NCI-H510A treated with DMSO at 0.1 percent for 48 hours (cell line): ENCODE data around the gene CLDN1.

ENCODE experiments used
- DNase-seq: peaks from one replicate; lab custom pipeline; 2025; lab: John Stamatoyannopoulos, UW

The CLDN1 gene

DNA sequence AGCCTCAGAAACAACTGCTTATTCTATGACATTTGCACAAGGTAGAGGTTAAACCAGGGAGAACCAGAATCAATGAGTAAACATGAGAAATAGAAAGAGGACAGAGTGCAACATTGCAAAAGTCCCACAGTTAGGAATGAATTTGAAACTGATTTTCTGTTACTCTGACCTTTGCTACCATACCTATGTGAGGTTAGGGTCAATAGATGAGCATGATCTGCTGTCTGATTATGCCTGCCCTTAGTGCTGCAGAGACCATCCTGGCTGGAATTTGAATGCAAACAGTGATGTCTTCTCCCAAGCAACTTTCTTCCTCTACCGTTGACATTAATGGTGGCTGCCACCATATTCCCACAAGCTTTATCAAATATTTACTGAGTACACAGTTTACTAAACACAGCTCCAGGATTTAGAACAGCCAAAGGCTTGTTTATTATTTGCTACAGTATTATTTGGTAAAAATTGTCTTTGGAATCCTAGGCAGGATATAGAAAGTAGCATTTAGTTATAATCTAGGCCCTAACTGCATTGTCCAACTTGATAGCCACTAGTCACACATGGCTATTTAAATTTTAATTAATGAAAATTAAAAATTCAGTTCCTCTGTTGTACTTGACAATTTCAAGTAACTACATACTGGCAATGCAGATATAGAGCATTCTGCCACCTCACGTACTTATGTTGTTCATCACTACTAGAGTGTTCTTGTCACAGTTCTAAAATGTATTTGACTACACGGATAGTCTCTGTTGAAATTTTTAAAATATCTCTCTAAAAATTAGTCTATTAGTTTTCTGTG is 8.9 kb upstream of the CLDN1 start:
- DNase-seq = no peak

- no peak for DNase-seq
Observed at GRCh38 chr3:190326930-190327329, 4.7 kb upstream of the CLDN1 start.

DNA sequence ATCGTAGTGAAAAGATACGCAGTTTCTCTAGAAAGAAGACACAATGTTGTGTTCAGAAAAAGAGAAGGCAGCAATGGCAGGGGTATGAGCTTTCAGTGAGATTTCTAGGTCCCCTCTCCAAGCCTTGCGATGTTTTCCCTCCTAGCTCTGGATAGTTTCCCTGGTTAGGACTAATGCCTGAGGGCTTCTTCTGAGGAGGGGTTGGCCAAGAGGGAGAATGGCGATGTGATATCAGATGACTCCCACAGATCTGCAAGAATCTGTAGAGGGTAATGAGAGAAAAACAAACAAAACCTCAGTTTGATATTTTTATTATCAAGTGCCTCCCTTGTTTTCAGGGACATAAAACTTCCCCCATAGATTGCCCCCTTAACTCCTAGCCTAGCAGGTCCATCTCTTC is 4.1 kb upstream of the CLDN1 start:
- DNase-seq = no peak

DNA sequence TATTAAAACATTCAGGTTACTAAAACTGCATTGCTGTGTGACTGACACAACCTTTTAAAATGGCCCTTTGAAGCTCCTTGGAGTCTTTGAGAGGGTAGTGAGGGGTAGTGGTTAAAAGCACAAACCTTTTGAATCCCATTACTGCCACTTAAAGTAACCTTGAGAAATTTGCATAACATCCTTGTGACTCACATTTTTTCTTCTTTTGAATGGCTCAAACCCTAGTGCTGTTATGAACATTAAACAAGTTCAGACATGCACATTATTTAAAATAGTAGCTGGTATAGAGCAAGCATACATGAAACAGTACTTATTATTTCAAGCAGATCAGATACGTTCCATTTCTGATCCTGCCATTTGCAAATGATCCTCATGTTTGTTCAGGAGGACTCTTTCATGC is 3.7 kb upstream of the CLDN1 start:
- DNase-seq = no peak

GRCh38 chr3:190323246-190323626 is 990 bp upstream of the CLDN1 start:
- no peak for DNase-seq

DNA sequence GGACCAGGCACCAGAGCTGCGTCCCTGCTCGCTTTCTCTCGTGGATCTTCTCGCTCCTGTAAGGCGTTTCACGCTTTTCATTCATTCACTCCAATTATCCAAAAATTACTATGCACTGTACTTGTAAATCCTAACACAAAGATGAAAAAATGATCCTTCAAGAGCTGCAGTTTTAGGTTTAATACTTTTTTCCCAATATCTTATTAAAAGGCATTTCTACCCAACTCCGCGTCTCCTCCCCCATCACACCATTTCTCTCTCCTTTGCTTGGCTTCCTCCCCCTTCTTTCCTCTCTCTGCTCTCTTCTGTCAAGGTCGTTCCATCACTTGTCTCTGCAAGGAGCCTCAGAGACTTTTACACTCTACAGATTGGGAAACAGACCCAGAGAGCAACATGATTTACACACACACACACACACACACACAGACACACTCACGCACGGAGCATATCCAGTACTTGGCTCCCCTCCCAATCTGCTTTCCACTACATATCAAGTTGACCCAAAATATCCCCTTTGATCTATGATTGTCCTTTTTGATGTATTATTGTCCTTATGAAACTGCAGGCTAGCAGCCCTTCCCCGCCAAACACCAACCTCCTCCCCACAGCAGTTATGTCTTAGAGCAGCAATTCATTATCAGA is 479 bp upstream of the CLDN1 start:
- DNase-seq = no peak

- DNase-seq = no peak
Observed at GRCh38 chr3:190320594-190321362, 1.5 kb downstream of the CLDN1 start.

GRCh38 chr3:190319660-190320059 is 2.6 kb downstream of the CLDN1 start:
- no peak for DNase-seq

- peak; percentile 55 for DNase-seq
Observed at GRCh38 chr3:190318666-190319065, 3.6 kb downstream of the CLDN1 start.

GRCh38 chr3:190314741-190315140 is 7.5 kb downstream of the CLDN1 start:
- no peak for DNase-seq

DNA sequence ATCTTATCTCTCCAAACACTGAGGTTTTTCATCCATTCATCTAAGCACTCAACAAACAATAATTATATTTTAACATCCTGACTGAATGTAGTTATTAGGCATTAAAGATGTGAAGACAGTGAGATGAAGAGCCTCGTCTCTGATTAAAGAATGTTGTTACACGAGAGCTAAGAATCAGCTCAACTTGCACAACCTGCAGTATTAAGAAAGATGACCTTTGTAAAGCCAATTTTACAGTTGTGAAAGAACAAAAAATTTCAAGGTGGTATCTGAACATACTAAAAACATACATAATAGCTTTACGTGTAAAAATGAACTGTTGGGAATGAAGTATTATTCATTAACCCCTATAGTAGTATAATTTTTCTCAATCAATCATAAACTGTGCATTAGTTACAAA is 12.8 kb downstream of the CLDN1 start:
- no peak for DNase-seq

- DNase-seq = no peak
Observed at GRCh38 chr3:190308154-190308553, 14.1 kb downstream of the CLDN1 start.

GRCh38 chr3:190307164-190307545 is 15.1 kb downstream of the CLDN1 start:
- peak; percentile 59 for DNase-seq

DNA sequence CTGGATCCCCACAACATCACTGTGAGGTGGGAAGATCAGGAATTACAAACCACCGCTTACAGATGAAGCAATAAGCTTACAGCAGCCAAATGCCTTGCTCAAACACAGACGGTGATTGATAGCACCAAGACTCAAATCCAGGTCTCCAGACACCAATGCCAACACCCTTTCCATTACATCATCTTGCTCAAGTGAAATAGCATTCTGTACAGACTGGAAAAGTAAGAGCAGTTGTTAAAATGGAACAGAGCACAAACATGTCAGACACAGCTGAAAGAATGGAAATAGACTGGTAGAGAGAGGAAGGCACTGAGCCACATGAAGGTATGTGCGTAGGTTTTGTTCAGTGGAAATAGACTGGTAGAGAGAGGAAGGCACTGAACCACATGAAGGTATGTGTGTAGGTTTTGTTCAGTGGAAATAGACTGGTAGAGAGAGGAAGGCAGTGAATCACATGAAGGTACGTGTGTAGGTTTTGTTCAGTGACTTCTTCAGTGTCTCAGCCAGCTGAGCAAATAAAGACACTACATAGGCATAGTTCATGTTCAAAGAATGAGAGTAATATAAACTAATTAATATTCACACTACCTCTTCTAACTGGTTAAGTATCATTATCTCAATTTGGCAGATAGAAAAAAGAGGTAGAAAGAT is 15.6 kb downstream of the CLDN1 start:
- peak; percentile 85 for DNase-seq

- no peak for DNase-seq
Observed at GRCh38 chr3:190306026-190306425, 16.2 kb downstream of the CLDN1 start.

GRCh38 chr3:190305406-190305805 is 16.8 kb downstream of the CLDN1 start:
- no peak for DNase-seq

DNA sequence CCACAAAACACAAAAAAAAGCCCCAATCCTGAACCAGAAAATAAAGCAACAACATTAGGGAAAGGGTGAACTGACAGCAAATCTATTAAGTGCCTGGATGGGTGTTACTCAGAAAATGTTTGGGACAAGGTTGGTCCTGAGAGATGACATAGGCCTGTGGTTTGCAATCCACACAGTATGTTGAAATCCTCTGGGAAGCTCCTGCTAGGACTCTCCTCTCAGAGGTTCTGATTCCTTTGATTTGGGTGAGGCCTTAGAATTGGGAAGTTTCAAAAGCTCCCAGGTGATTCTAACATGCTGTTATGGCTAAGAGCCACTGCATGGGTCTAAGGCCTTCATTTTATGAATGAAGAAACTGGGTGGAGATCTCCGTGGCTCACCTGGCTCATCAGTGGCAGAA is 18.4 kb downstream of the CLDN1 start:
- DNase-seq = no peak

DNA sequence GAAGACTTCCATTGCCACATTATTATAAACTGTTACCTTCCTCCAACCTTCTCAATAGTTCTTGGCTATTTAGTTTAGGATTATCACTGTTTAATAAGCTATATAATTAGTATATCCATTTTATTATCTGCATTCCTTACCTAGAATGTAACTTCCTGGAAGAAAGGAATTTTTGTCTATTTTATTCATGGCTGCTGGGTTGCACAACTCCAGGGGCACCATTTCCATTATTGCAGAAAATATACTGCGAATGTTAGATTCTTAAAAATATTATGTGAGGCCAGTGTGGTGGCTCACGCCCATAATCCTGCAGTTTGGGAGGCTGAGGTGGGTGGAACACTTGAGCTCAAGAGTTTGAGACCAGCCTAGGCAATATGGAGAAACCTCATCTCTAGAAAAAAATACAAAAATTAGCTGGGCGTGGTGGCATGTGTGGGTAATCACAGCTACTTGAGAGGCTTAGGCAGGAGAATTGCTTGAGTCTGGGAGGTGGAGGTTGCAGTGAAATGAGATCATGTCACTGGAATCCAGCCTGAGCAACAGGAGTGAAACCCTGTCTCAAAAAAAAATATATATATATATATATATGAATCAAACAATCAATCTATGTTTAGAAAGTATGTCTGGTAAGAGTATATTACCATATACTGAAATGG is 19.9 kb downstream of the CLDN1 start:
- no peak for DNase-seq

DNA sequence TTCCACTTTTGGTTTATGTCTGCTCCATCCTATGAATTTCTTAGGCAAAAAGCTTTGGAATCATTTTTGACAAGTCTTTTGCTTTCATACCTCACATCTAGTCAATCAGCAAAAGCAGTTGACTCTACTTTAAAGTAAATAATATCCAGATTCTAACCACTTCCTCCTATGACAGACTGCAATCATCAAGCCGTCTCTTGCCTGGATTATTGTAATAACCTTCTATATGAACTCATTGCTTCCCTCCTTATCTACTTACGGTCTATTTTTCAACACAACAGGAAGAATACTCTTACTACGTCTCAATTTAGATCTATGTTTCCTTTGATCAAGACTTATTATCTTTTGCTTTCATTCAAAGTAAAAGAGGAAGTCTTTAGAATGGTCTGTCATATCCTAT is 20.7 kb downstream of the CLDN1 start:
- no peak for DNase-seq

- no peak for DNase-seq
Observed at GRCh38 chr3:190299969-190300368, 22.3 kb downstream of the CLDN1 start.

DNA sequence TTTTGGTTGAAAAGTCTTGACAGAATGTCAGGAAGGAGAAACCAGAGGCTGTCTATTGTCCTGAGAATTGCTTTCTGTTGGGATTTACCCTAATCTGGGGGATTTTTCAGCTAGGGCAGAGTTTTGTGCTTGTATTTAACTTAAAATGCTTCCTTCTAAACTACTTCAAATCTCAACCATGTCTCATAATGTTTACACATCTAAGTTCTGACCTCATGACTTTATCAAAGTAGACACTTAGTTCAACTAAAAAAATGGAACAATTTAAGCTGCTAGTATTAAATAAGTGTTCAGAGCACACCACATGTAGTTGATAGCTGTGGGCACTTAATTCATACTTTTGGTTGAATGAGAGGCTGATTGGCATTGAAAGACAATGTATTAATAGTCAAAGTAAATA is 28.2 kb downstream of the CLDN1 start:
- DNase-seq = no peak

- no peak for DNase-seq
Observed at GRCh38 chr3:190293621-190294020, 28.6 kb downstream of the CLDN1 start.
